ENCODE data around the gene POLR2L.
A peak's percentile ranks its signal among the peaks of the same experiment; 100 is the strongest.

Gene POLR2L

GRCh38 chr11:868394-868793, 26.1 kb upstream of the POLR2L start:
- H3K36me3 ChIP-seq (ENCODE audit: insufficient read depth, low read length) = peaks cover 14% of the 10 kb centered on the region; the same call in 1 of the 2 replicates
- peaks cover 6% of the 10 kb centered on the region for H3K4me1 ChIP-seq (ENCODE audit: insufficient read depth, low read length)
- H3K27me3 ChIP-seq (ENCODE audit: insufficient read depth, low read length) = no peaks in the 10 kb centered on the region
- WGBS = 95% methylated on average over 17 of the region's 17 CpGs
- H3K9me3 ChIP-seq (ENCODE audit: insufficient read depth, low read depth, low read length) = no peaks in the 10 kb centered on the region
- H3K4me3 ChIP-seq (ENCODE audit: low read length) = no peak overlapping the region
- H3K27ac ChIP-seq (ENCODE audit: low read depth, low read length) = no peak overlapping the region
- H3K9ac ChIP-seq (ENCODE audit: low read depth, low read length) = no peak overlapping the region

- Histone ChIP-seq H3K4me1 (ENCODE audit: insufficient read depth, low read length) (peaks cover 11% of the 10 kb centered on the region), H3K27me3 (ENCODE audit: insufficient read depth, low read length) (no peaks in the 10 kb centered on the region), H3K4me3 (ENCODE audit: low read length) (no peak overlapping the region), H3K9me3 (ENCODE audit: insufficient read depth, low read depth, low read length) (no peaks in the 10 kb centered on the region), H3K9ac (ENCODE audit: low read depth, low read length) (no peak overlapping the region), H3K36me3 (ENCODE audit: insufficient read depth, low read length) (peaks cover 14% of the 10 kb centered on the region; the same call in 1 of the 2 replicates), H3K27ac (ENCODE audit: low read depth, low read length) (no peak overlapping the region)
- 95% methylated on average over 8 of the region's 8 CpGs for WGBS
Observed at GRCh38 chr11:867856-868358, 25.6 kb upstream of the POLR2L start.

GRCh38 chr11:866481-866880, 24.2 kb upstream of the POLR2L start:
- WGBS = 93% methylated on average over 14 of the region's 14 CpGs
- no peaks in the 10 kb centered on the region for H3K27me3 ChIP-seq (ENCODE audit: insufficient read depth, low read length)
- H3K9me3 ChIP-seq (ENCODE audit: insufficient read depth, low read depth, low read length) = no peaks in the 10 kb centered on the region
- H3K4me3 ChIP-seq (ENCODE audit: low read length) = no peak overlapping the region
- H3K27ac ChIP-seq (ENCODE audit: low read depth, low read length) = no peak overlapping the region
- peaks cover 14% of the 10 kb centered on the region; the same call in 1 of the 2 replicates for H3K36me3 ChIP-seq (ENCODE audit: insufficient read depth, low read length)
- no peak overlapping the region for H3K9ac ChIP-seq (ENCODE audit: low read depth, low read length)
- H3K4me1 ChIP-seq (ENCODE audit: insufficient read depth, low read length) = peaks cover 19% of the 10 kb centered on the region

- Histone ChIP-seq H3K9ac (ENCODE audit: low read depth, low read length) (no peak overlapping the region), H3K27ac (ENCODE audit: low read depth, low read length) (no peak overlapping the region), H3K4me1 (ENCODE audit: insufficient read depth, low read length) (peaks cover 19% of the 10 kb centered on the region), H3K4me3 (ENCODE audit: low read length) (no peak overlapping the region), H3K9me3 (ENCODE audit: insufficient read depth, low read depth, low read length) (no peaks in the 10 kb centered on the region), H3K27me3 (ENCODE audit: insufficient read depth, low read length) (no peaks in the 10 kb centered on the region), H3K36me3 (ENCODE audit: insufficient read depth, low read length) (peaks cover 14% of the 10 kb centered on the region; the same call in 1 of the 2 replicates)
- 92% methylated on average over 41 of the region's 41 CpGs for WGBS
Observed at GRCh38 chr11:865462-866430, 23.4 kb upstream of the POLR2L start.

GRCh38 chr11:864898-865297, 22.6 kb upstream of the POLR2L start:
- H3K27ac ChIP-seq (ENCODE audit: low read depth, low read length) = no peak overlapping the region
- H3K27me3 ChIP-seq (ENCODE audit: insufficient read depth, low read length) = no peaks in the 10 kb centered on the region
- no peak overlapping the region for H3K4me3 ChIP-seq (ENCODE audit: low read length)
- peaks cover 14% of the 10 kb centered on the region; the same call in 1 of the 2 replicates for H3K36me3 ChIP-seq (ENCODE audit: insufficient read depth, low read length)
- no peaks in the 10 kb centered on the region for H3K9me3 ChIP-seq (ENCODE audit: insufficient read depth, low read depth, low read length)
- 88% methylated on average over 10 of the region's 11 CpGs for WGBS
- no peak overlapping the region for H3K9ac ChIP-seq (ENCODE audit: low read depth, low read length)
- peaks cover 19% of the 10 kb centered on the region for H3K4me1 ChIP-seq (ENCODE audit: insufficient read depth, low read length)

- WGBS = 95% methylated on average over 31 of the region's 31 CpGs
- no peaks in the 10 kb centered on the region for H3K9me3 ChIP-seq (ENCODE audit: insufficient read depth, low read depth, low read length)
- no peaks in the 10 kb centered on the region for H3K27me3 ChIP-seq (ENCODE audit: insufficient read depth, low read length)
- H3K36me3 ChIP-seq (ENCODE audit: insufficient read depth, low read length) = peaks cover 13% of the 10 kb centered on the region; the same call in 1 of the 2 replicates
- H3K9ac ChIP-seq (ENCODE audit: low read depth, low read length) = peak overlapping the region; percentile 59; the same call in 1 of the 2 replicates
- H3K4me1 ChIP-seq (ENCODE audit: insufficient read depth, low read length) = peaks cover 19% of the 10 kb centered on the region
- no peak overlapping the region for H3K27ac ChIP-seq (ENCODE audit: low read depth, low read length)
- H3K4me3 ChIP-seq (ENCODE audit: low read length) = no peak overlapping the region
Observed at GRCh38 chr11:863910-864827, 21.8 kb upstream of the POLR2L start.

GRCh38 chr11:863023-863909, 20.9 kb upstream of the POLR2L start:
- Histone ChIP-seq H3K36me3 (ENCODE audit: insufficient read depth, low read length) (peaks cover 6% of the 10 kb centered on the region; the same call in 1 of the 2 replicates), H3K4me1 (ENCODE audit: insufficient read depth, low read length) (peaks cover 19% of the 10 kb centered on the region), H3K4me3 (ENCODE audit: low read length) (no peak overlapping the region; the same call in 1 of the 2 replicates), H3K9me3 (ENCODE audit: insufficient read depth, low read depth, low read length) (no peaks in the 10 kb centered on the region), H3K27me3 (ENCODE audit: insufficient read depth, low read length) (no peaks in the 10 kb centered on the region), H3K27ac (ENCODE audit: low read depth, low read length) (peak overlapping the region; percentile 86), H3K9ac (ENCODE audit: low read depth, low read length) (peak overlapping the region; percentile 59)
- WGBS = 27% methylated on average over 24 of the region's 24 CpGs

DNA sequence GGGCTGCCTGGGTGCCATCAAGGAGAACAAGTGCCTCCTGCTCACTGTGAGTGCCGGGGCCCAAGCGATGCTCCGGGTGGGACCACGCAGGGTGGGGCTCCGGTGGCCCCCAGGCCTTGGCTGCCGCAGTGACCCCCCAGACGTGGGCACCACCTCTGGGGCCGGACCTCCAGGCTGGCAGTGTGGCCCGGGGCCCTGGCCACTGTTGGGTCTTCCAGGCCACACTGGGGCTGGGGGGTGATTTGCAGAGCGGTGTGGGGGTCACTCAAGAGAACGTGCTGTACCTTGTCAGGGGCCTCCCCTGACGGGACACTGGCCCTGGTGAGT, 20.3 kb upstream of the POLR2L start:
- peak overlapping the region; percentile 15; the same call in 1 of the 2 replicates for H3K4me3 ChIP-seq (ENCODE audit: low read length)

GRCh38 chr11:862081-862661, 19.8 kb upstream of the POLR2L start:
- peaks cover 19% of the 10 kb centered on the region for H3K4me1 ChIP-seq (ENCODE audit: insufficient read depth, low read length)
- 30% methylated on average over 20 of the region's 20 CpGs for WGBS
- H3K36me3 ChIP-seq (ENCODE audit: insufficient read depth, low read length) = peaks cover 6% of the 10 kb centered on the region; the same call in 1 of the 2 replicates
- H3K27me3 ChIP-seq (ENCODE audit: insufficient read depth, low read length) = no peaks in the 10 kb centered on the region
- H3K27ac ChIP-seq (ENCODE audit: low read depth, low read length) = no peak overlapping the region; the same call in 1 of the 2 replicates
- no peaks in the 10 kb centered on the region for H3K9me3 ChIP-seq (ENCODE audit: insufficient read depth, low read depth, low read length)
- peak overlapping the region; percentile 15; the same call in 1 of the 2 replicates for H3K4me3 ChIP-seq (ENCODE audit: low read length)
- H3K9ac ChIP-seq (ENCODE audit: low read depth, low read length) = no peak overlapping the region

More for the DNA sequence above, 20.3 kb upstream of the POLR2L start:
- Histone ChIP-seq H3K4me1 (ENCODE audit: insufficient read depth, low read length) (peaks cover 19% of the 10 kb centered on the region), H3K9me3 (ENCODE audit: insufficient read depth, low read depth, low read length) (no peaks in the 10 kb centered on the region), H3K9ac (ENCODE audit: low read depth, low read length) (peak overlapping the region; percentile 29; the same call in 1 of the 2 replicates), H3K36me3 (ENCODE audit: insufficient read depth, low read length) (peaks cover 6% of the 10 kb centered on the region; the same call in 1 of the 2 replicates), H3K27ac (ENCODE audit: low read depth, low read length) (peak overlapping the region; percentile 86; the same call in 1 of the 2 replicates), H3K27me3 (ENCODE audit: insufficient read depth, low read length) (no peaks in the 10 kb centered on the region)
- WGBS = 32% methylated on average over 12 of the region's 12 CpGs

- H3K4me3 ChIP-seq (ENCODE audit: low read length) = no peak overlapping the region
- no peaks in the 10 kb centered on the region for H3K9me3 ChIP-seq (ENCODE audit: insufficient read depth, low read depth, low read length)
- H3K9ac ChIP-seq (ENCODE audit: low read depth, low read length) = no peak overlapping the region
- WGBS = 93% methylated on average over 14 of the region's 14 CpGs
- H3K27ac ChIP-seq (ENCODE audit: low read depth, low read length) = no peak overlapping the region
- peaks cover 22% of the 10 kb centered on the region for H3K4me1 ChIP-seq (ENCODE audit: insufficient read depth, low read length)
- H3K36me3 ChIP-seq (ENCODE audit: insufficient read depth, low read length) = peaks cover 3% of the 10 kb centered on the region; the same call in 1 of the 2 replicates
- no peaks in the 10 kb centered on the region for H3K27me3 ChIP-seq (ENCODE audit: insufficient read depth, low read length)
Observed at GRCh38 chr11:861105-861479, 18.8 kb upstream of the POLR2L start.

Data from HUES64 (cell line).